ENCODE measurements around the gene APPL2. TPM values are rescaled to one million over a fixed set of nuclear protein-coding genes. Genes with fewer than 3 reads are reported as not detected.

The APPL2 gene
- total RNA-seq (2022; extraction: Qiagen RNA extraction) = 18.0 to 31.2 TPM (median 24.1 TPM) in 5 replicates

GRCh38 chr12:105235732-105236476, at the start of gene APPL2:
Gene APPL2 (minus strand): TSS chr12:105236174. CDS start chr12:105236012, 162 bp downstream.

Other genes with a start within 250 kb of the APPL2 start
- gene NOPCHAP1, start 249.9 kb downstream of the APPL2 start, total RNA-seq (2022; extraction: Qiagen RNA extraction) = 20.1 to 37.4 TPM (median 35.3 TPM) in 5 replicates
- gene ALDH1L2, start 151.7 kb downstream of the APPL2 start, total RNA-seq (2022; extraction: Qiagen RNA extraction) = 2.4 to 4.2 TPM (median 3.8 TPM) in 5 replicates
- gene WASHC4, start 128.4 kb downstream of the APPL2 start, total RNA-seq (2022; extraction: Qiagen RNA extraction) = 16.4 to 28.1 TPM (median 22.6 TPM) in 5 replicates
- 114 to 136 TPM (median 129 TPM) in 5 replicates for gene C12orf75, start 94.5 kb upstream of the APPL2 start, total RNA-seq (2022; extraction: Qiagen RNA extraction)